B cell (primary cell): ENCODE data around the gene TXNDC11. TPM values are rescaled to one million over a fixed set of nuclear protein-coding genes. Genes with fewer than 3 reads are reported as not detected.
A peak's percentile ranks its signal among the peaks of the same experiment; 100 is the strongest.

Experiments
- ATAC-seq: fragments of 200-7000 bp; cut with Tn5 transposase; one replicate; pipeline ENCODE4 v1.10.0; 2021; ENCODE audit warnings: low read depth, mild to moderate bottlenecking, moderate number of reproducible peaks, moderate library complexity
- CTCF ChIA-PET: fragments of 350-600 bp; sonication (Branson Sonifier 250); formaldehyde crosslinking; loops from one replicate; lab custom pipeline; 2021; ENCODE audit warnings: antibody characterized with exemption, inconsistent platforms; lab: Charles Lee
- POLR2A ChIA-PET: fragments of 350-600 bp; sonication (Branson Sonifier 250); formaldehyde crosslinking; loops from one replicate; lab custom pipeline; 2021; ENCODE audit warnings: antibody characterized with exemption; lab: Charles Lee
- DNase-seq: peaks from one replicate; pipeline ENCODE4 v3.0.0; 2013
- H2AFZ ChIP-seq: 2 replicates; pipeline ENCODE4 v1.6.1; 2012; ENCODE audit warnings: mild to moderate bottlenecking, low read depth, low read length; ENCODE audit not compliant: insufficient read depth, poor library complexity, severe bottlenecking
- H3K27ac ChIP-seq, 2 donors: 1 replicate in 1 of 2; 2 replicates in 1 of 2; pipeline ENCODE4 v1.5.1; 2012 to 2013; ENCODE audit warnings: low read length in 2 of 2, mild to moderate bottlenecking in 2 of 2, moderate library complexity in 1 of 2
- H3K27me3 ChIP-seq, 4 experiments: fragments of 200-600 bp in 1 of 4; sonication (generic) in 1 of 4; replicated peaks in 1 of 4; 1 replicate in 2 of 4; 2 replicates in 2 of 4; pipeline versions ENCODE4 v1.6.1 to v1.7.0; 2013 to 2016; ENCODE audit warnings: low read length in 3 of 4, mild to moderate bottlenecking in 2 of 4, mixed read lengths in 1 of 4, moderate library complexity in 1 of 4; ENCODE audit not compliant: insufficient read depth in 4 of 4, control insufficient read depth in 3 of 4; ENCODE audit errors: control extremely low read depth in 1 of 4
- H3K36me3 ChIP-seq, 2 experiments: replicated peaks in 1 of 2; 1 replicate in 1 of 2; 2 replicates in 1 of 2; pipeline versions ENCODE4 v1.6.1 to v1.7.1; 2013; ENCODE audit warnings: low read length in 1 of 2; ENCODE audit not compliant: insufficient read depth in 2 of 2, control insufficient read depth in 1 of 2; ENCODE audit errors: control extremely low read depth in 1 of 2, extremely low read depth in 1 of 2
- H3K4me1 ChIP-seq, 2 donors: fragments of 200-600 bp in 1 of 2; sonication (generic) in 1 of 2; 1 replicate in 1 of 2; 2 replicates in 1 of 2; pipeline versions ENCODE4 v1.5.1 to v1.6.1; 2013 to 2017; ENCODE audit warnings: low read length in 2 of 2; ENCODE audit not compliant: control insufficient read depth in 2 of 2, insufficient read depth in 2 of 2
- H3K4me2 ChIP-seq: replicated peaks from 2 replicates; pipeline ENCODE3; 2012; ENCODE audit warnings: mild to moderate bottlenecking, low read depth, low read length; ENCODE audit not compliant: poor library complexity, severe bottlenecking
- H3K4me3 ChIP-seq, 5 experiments: fragments of 200-600 bp in 1 of 5; sonication (generic) in 1 of 5; 1 replicate in 3 of 5; 2 replicates in 2 of 5; pipeline versions ENCODE4 v1.5.1 to v1.7.0; 2011 to 2016; ENCODE audit warnings: low read length in 4 of 5, mild to moderate bottlenecking in 4 of 5, low read depth in 2 of 5, control low read depth in 1 of 5, moderate library complexity in 1 of 5; ENCODE audit not compliant: insufficient read depth in 1 of 5; ENCODE audit errors: control extremely low read depth in 1 of 5, extremely low read depth in 1 of 5
- H3K79me2 ChIP-seq: fragments of 200-600 bp; sonication (generic); one replicate; pipeline ENCODE4 v1.6.0; 2016; ENCODE audit warnings: low read length; ENCODE audit not compliant: control insufficient read depth, insufficient read depth
- H3K9ac ChIP-seq: fragments of 200-600 bp; sonication (generic); 2 replicates; pipeline ENCODE4 v1.6.1; 2017; ENCODE audit warnings: mild to moderate bottlenecking, low read length, moderate library complexity
- H3K9me3 ChIP-seq, 3 donors: one replicate each; pipeline versions ENCODE4 v1.6.1 to v1.7.1; 2013; ENCODE audit warnings: low read length in 2 of 3; ENCODE audit not compliant: control insufficient read depth in 2 of 3, insufficient read depth in 1 of 3; ENCODE audit errors: control extremely low read depth in 1 of 3
- H4K20me1 ChIP-seq: 2 replicates; pipeline ENCODE4 v1.6.0; 2012; ENCODE audit warnings: mild to moderate bottlenecking, low read length; ENCODE audit not compliant: insufficient read depth, control insufficient read depth, poor library complexity, severe bottlenecking
- H3K27ac Mint-ChIP-seq: one replicate; pipeline ENCODE4 v1.8.0; 2021; ENCODE audit warnings: mixed read lengths
- H3K27me3 Mint-ChIP-seq: one replicate; pipeline ENCODE4 v1.8.0; 2021; ENCODE audit warnings: mixed read lengths
- H3K4me1 Mint-ChIP-seq: one replicate; pipeline ENCODE4 v1.8.0; 2021; ENCODE audit warnings: mixed read lengths
- H3K4me3 Mint-ChIP-seq: one replicate; pipeline ENCODE4 v1.8.0; 2021; ENCODE audit warnings: mixed read lengths
- H3K9me3 Mint-ChIP-seq: one replicate; pipeline ENCODE4 v1.8.0; 2022; ENCODE audit warnings: mixed read lengths; ENCODE audit not compliant: insufficient read depth
- CTCF ChIP-seq: fragments of 200-600 bp; IDR thresholded peaks from one replicate; pipeline ENCODE4 v1.8.0; 2022; ENCODE audit warnings: antibody characterized with exemption, mild to moderate bottlenecking
- EZH2 ChIP-seq: IDR thresholded peaks from 2 replicates; pipeline ENCODE4 v1.6.1; 2012; ENCODE audit warnings: borderline replicate concordance, low read depth, mild to moderate bottlenecking, moderate library complexity, low read length; ENCODE audit not compliant: insufficient read depth, poor library complexity, severe bottlenecking
- WGBS: methylation state at CpG from one replicate; pipeline ENCODE4 v1.1.5; 2013; ENCODE audit warnings: missing lambda C conversion rate; ENCODE audit not compliant: insufficient coverage; 5-methylcytosine and 5-hydroxymethylcytosine counted together
- intact Hi-C: fragments of 100-400 bp; cut with micrococcal nuclease; formaldehyde crosslinking; loops from one replicate; pipeline ENCODE4 v1.10.0; 2022
- polyA plus RNA-seq: library from polyadenylated mRNA; depleted of rRNA; stranded (reverse); fragments of >200 nt; gene quantifications from 2 replicates; pipeline ENCODE4 v1.2.3, GENCODE V29; 2012
- total RNA-seq, 2 donors: library from RNA; stranded (reverse); fragments of 120-200 nt in 1 of 2; gene quantifications; 1 replicate in 1 of 2; 2 replicates in 1 of 2; pipeline versions ENCODE4 v1.2.3 to v1.2.4, GENCODE V29; 2013 to 2022

TXNDC11 gene
- total and polyA plus RNA-seq, 2 donors (not counting 1 experiment from before 2014, with no cell fraction given) = 50.2 to 76.9 TPM

DNA sequence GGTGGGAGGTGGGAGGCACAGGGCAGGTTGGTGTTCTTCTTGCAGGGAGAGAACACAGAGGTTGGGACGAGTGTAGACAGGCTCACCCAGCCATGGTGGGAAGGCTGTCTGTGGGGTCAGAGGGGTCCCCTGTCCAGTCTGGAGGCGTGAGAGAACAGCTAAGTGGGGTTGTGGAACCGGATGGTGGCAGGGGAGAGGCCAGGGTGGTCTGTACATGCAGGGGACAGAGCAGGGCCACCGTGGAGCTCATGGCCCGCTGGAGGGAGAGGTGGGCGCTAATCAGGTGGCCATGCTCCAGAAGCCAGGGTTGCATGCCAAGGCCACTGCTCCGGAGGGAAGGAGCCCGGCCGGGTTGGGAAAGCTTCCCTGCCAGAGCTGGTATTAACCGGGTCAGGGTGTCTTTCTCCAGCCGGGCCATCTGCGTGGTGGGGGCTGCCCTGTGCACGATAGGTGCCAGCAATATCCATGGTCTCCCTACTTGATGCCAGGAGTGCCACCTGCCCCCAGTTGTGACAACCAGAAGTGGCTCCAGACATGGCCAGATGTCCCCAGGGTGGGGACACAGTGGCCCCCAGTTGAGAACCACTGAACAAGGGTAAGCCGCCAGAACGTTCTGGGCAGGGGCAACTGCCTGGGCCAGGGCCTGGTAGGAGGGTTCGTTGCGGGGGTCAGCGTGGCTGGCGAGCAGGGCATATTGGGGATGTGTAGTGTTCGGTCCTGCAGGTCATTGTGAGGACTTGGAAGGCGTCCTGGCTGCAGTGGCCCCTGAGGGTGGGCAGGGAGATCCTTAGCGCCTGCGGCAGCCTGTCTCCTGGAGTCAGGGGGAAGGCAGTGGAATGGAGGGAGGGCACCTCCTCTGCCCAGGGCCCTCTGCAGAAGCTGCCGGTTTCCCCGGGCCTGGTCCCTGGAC lies 69.3 kb downstream of the TXNDC11 start:
- H3K79me2 ChIP-seq = peaks cover 98% of the 10 kb centered on the region
- H3K27me3 Mint-ChIP-seq = no peaks in the 10 kb centered on the region
- intact Hi-C loops = loop anchor here (1.0 kb wide), 1 partner anchor 16 kb away; no protein-coding TSS in a partner anchor
- peak overlapping the region; percentile 97 for H3K4me2 ChIP-seq
- H4K20me1 ChIP-seq = peaks cover 87% of the 10 kb centered on the region
- ChIA-PET CTCF (interaction anchor here (1.1 to 2.1 kb wide), 2 partner anchors 9 to 141 kb away, joined by 3 to 7 read pairs; no protein-coding TSS in a partner anchor), POLR2A (interaction anchor here (1.4 kb wide), 1 partner anchor 8 kb away, joined by 3 read pairs; no protein-coding TSS in a partner anchor)
- peak overlapping the region; percentile 91 for H3K4me3 Mint-ChIP-seq
- DNase-seq (peak; percentile 32), ATAC-seq (no peak)
- no peak for TF ChIP-seq CTCF
- TF ChIP-seq EZH2 = no peak
- no peaks in the 10 kb centered on the region for H3K9me3 Mint-ChIP-seq
- peak overlapping the region in 4 of 5 experiments; percentile 35 to 69 (median 54) for H3K4me3 ChIP-seq
- H3K9ac ChIP-seq = peak overlapping the region; percentile 95
- 91% methylated on average over 25 of the region's 25 CpGs for WGBS
- H3K9me3 ChIP-seq = peaks cover 0 to 2% (median 0%) of the 10 kb centered on the region in 3 donors
- H3K27me3 ChIP-seq = no peaks in the 10 kb centered on the region
- H3K27ac Mint-ChIP-seq = peak overlapping the region; percentile 93
- peaks cover 90% of the 10 kb centered on the region for H3K4me1 Mint-ChIP-seq
- H2AFZ ChIP-seq = no peak overlapping the region
- H3K27ac ChIP-seq = peak overlapping the region; percentile 96 to 98
- peaks cover 0 to 47% of the 10 kb centered on the region in 2 experiments for H3K36me3 ChIP-seq
- H3K4me1 ChIP-seq = peaks cover 79 to 93% of the 10 kb centered on the region in 2 donors
